GF-D8 (cell line): ENCODE results near the gene BDP1.
"Not testable (repeated sequence)": the region's sequence is repeated elsewhere in the genome, so short reads cannot be mapped to it uniquely, and the experiment has no call there.

Source experiments
- DNase-seq: peaks from one replicate; lab custom pipeline; 2025; lab: John Stamatoyannopoulos, UW

The BDP1 gene, protein sequence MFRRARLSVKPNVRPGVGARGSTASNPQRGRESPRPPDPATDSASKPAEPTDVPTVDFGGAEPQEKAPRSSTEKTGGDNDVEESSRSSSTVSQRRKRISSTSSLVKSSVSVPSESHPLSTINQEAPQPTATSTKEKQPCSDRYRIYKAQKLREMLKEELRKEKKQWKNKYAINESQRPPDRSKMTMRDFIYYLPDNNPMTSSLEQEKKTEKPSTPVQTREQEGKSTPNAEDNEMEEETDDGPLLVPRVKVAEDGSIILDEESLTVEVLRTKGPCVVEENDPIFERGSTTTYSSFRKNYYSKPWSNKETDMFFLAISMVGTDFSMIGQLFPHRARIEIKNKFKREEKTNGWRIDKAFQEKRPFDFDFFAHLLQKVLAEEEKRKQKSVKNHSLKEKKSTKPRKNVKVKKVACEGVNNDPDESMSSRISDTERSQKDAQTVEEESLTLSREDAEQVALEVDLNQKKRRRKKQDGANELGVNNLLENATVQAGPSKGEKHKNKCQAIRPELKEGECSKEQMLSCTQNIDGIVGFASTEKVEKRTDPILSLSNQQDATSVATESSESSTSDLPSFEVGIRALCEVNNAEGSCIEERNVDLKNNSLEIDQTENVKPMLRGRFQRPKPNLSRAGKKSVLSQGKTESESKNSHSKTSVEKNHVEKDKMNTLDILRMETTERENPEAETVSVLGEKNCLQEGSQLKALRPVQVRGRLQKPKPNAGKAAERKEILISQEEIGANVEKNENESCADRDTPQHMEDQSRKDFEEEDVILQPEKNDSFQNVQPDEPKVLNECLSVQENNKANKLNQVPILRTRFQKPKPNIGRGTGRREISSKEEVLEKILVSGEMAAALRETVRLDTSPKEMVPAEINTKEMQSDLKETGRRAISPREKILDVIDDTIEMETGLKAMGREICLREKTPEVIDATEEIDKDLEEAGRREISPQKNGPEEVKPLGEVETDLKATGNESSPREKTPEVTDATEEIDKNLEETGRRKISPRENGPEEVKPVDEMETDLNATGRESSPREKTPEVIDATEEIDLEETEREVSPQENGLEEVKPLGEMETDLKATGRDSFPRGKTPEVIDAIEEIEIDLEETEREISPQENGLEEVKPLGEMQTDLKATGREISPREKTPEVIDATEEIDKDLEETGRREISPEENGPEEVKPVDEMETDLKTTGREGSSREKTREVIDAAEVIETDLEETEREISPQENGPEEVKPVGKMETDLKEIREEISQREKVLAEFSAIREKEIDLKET (N-terminal part only)

DNA sequence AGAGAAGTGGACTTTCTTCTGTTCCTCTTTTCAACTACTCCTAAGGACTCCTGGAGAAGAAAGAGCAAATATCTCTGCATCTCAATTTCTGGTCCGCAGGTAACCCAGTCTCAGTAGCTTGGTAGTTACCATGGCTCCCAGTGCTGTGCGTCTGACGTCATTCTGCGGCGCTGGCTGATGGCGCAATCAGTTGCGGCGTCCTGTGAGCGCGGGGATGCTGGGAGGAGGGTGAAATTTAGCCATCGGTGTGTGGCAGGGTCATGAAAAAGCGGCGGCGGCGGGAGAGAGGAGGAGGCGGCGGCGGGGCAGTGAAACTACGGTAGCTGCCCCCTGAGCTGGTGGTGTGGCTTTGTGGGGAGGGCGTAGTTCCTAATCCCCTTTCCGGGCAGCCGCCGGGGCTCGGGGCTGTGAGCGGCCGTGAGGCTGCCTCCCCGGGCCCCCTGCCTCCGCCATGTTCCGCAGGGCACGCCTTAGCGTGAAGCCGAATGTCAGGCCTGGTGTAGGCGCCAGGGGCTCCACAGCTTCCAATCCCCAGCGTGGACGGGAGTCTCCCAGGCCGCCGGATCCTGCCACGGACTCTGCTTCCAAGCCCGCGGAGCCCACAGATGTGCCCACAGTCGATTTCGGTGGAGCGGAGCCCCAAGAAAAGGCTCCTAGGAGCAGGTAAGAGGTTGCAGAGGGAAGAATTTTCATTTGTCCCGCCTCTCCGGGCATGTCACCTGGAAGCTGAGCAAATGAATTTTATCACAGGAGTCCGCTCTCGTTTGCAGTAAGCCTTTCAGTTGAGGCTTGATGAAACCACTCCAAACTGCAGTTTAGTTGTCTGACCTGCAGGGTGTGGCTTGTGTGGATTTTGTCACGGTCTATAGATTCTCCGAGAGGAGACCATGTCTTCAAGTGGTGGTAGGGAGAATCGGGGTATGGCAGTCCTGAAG lies at the start of gene BDP1:
Gene BDP1 (plus strand): TSS at position 225 of the 935 bp plus-strand sequence. CDS start 227 bp downstream, at position 452.
- DNase-seq: peak; percentile 36

DNA sequence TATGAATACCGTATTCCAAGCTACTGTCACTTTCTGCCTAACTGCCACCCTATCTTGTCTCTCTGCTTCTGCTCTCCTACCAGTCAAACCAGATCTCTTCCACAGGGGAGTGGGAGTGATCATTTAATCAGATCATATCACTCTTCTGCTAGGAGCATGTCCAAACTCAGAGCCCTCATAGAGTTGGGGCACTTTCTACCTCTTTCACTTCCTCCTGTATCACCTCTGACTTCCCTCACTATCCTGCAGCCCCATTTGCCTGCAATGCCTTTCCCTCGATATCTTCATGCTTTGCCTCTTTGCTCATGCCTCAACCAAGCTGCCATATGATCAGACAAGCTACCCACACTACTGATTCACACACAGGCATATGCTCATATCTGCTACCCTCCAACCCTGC lies 45.4 kb upstream of the BDP1 start:
- not testable (repeated sequence) for DNase-seq

DNA sequence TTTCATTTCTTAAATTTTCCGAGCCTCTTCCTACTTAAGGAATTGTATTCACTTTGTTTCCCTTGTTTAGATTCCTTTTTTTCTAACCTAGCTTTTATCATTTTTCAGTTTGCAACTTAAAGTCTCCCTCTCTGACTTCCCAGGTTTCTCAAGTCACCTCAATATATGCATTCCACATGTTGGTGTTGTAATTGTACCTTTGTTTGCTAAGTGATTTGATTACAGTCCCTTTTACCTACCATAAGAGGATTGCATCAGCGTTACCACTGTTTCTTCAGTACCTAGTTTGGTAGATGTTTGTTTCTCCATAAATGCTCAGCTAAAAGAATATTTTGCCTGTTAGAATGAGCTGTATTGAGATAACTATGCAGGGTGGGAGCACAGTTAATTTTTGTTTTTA lies 39.8 kb upstream of the BDP1 start:
- DNase-seq: not testable (repeated sequence)

DNA sequence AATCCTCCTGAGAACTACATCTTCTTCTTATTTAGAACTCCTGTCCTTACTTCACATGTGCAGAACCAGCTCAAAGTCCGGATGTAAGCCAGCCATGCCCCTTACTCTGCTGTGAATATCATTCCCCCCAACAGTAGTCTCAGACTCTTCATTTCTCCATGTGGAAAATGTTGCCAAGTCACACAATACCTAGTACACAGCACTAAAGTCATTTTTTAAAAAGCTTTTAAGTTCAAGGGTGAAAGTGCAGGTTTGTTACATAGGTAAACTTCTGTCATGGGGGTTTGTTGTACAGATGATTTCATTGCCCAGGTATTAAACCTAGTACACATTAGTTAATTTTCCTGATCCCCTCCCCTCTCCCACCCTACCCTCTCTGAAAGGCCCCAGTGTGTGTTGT lies 37.4 kb upstream of the BDP1 start:
- DNase-seq: not testable (repeated sequence)

DNA sequence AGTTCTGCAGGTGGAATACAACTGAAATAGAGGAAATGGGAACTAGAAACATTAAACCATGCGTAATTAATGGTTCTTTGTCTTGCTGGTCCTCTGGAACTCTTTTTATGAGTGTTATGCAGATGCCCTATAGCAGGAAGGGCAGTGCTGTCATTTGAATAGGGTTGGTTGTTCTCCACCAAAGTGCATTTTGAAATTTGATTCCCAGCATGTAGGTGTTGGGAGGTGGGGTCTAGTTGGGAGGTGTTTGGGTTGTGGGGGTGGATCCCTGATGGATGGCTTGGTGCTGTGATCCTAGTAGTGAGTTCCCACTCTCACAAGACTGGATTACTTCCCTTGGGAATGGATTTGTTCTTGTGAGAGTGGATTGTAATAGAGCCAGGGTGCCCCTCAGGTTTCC lies 34.2 kb upstream of the BDP1 start:
- DNase-seq: not testable (repeated sequence)

DNA sequence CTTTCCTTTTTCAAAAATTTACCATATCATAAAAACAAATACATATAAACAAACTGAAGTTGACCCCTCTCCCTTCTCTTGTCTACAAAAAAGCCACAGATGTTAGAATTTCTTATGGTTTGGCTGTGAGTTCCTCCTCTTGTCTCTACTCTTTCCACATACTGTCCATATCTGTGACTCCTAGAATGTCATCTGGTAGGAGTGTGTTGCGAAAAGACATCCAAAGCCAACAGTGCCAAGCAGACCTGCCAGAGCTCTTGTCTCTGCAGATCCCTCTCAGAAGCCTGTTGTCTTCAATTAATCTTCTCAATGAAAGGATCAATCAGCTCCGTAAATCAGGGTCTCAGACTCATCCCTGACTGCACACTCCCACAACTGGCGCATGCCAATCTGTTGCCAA lies 31.6 kb upstream of the BDP1 start:
- not testable (repeated sequence) for DNase-seq

DNA sequence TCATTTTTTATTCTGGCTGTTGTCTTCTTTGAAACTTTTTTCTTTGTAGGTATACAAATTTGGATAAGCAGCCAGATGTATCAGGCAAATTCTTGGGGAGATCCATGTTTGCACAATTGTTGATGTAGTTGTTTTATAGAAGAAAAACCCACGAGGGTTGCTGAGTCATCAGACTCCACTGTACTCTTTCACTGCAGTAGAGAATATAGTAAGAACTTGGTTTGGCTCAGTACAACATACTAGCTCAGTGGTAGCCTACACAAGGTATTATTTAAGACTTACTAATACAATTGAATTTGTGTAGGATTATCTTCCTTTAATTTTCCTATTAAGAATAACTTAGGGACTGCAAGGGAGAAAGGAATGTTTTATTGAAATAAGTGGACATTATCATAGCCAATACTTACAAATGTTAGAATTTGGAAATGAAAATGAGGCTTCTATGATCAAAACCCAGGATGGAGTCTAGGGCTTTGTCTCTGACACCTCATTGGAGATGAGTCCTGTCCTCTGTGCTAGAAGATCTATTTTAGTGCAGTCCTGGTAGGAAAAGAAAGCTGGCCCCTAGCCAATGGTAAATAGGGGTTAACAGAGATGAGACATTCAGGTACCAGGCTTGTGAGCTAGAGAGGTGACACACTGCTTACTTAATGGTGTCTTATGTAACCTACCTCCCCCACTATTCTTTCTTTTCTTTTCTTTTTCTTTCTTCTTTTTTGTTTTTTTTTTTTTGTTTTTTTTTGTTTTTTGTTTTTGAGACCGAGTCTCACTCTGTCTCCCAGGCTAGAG lies 28.6 kb upstream of the BDP1 start:
- DNase-seq: not testable (repeated sequence)

DNA sequence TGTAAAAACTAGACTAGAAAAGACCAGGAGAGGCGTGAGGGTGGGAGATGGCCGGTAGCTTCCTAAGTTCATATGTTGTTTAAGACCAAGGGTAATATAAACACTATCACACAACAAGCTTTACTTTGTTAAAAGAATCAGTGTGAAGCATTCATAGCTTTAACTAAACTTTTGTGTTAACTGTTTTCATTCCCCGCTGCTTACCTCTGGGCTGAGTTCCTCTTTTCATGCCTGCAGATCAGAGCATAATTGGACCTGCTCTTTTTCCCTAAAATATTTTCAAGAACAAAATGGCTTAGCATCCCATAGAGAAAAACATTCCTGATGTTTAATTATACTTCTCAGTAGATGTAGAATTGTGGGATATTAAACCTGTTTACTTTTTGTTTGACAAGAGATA lies 23.0 kb upstream of the BDP1 start:
- DNase-seq: not testable (repeated sequence)

DNA sequence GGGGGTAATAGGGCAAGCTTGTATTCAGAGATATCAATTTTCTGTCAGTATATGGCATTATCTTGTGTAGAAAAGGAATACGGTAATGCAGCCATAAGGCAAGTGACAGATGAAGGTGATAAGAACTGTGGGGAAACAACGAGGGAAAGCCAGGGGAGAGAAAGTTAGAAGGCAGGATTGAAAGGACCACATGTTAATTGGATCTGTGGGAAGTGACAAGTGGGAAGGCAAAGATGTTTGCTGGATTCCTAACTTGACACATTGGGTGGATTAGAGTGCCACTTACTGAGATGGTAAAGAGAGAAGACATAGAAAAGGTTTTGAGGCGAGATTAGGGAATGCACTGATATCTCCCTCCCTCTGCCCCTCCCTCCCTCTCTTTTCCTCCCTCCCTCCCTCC lies 20.6 kb upstream of the BDP1 start:
- not testable (repeated sequence) for DNase-seq

DNA sequence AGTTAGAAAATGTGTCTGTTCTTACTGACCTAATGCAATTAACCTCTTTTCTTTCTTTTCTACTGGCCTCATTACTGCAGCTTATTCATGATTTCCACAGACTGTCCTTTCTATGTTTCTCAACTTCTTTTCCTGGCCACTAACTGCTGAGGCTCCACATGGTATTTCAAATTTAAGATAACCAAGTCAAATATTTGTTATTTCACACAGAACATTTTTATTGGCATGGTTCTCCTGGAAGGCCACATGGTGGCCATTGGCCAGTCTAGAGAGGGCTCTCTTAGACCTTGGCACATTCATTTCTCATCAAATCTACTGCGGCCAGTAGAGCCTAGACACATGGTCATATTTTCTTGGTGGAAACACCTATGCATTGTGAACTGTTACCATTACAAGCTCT lies 13.9 kb upstream of the BDP1 start:
- not testable (repeated sequence) for DNase-seq

DNA sequence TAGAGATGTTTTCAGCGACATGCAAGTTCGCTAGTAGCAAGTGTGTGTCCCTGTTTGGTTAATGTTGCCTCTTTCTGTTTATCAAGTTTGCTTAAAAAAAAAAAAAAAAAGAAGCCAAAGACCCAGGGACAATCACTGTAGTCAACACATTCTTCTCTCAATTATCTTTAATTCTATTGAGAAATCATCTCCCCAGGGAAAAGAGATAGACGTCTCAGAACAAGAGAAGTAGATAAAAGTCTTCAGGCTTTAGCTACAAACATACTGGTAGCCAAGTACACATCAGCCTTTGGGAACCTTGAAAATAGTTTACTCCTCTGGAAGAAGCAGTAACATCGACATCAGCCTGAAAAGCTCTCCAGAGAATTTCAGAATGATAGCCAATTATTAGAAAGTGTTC lies 11.6 kb upstream of the BDP1 start:
- not testable (repeated sequence) for DNase-seq

DNA sequence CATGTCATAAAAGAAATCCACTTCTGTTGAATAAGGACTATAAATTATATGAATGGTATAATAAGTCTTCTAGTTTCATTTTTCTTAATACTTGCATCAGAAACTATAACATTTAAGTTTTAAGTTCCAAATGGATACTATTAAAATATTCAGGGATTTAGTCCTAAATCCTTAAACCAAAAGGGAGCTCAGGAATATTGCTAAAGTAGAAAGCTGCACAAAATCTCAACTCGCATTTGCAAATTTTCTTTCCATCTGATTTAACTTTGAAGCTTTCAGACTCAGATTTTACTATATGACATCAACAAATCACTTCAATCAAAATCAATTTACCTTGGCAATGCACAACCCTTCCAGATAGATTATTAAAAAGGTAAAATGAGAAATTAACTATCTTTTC lies 10.4 kb upstream of the BDP1 start:
- DNase-seq: not testable (repeated sequence)

DNA sequence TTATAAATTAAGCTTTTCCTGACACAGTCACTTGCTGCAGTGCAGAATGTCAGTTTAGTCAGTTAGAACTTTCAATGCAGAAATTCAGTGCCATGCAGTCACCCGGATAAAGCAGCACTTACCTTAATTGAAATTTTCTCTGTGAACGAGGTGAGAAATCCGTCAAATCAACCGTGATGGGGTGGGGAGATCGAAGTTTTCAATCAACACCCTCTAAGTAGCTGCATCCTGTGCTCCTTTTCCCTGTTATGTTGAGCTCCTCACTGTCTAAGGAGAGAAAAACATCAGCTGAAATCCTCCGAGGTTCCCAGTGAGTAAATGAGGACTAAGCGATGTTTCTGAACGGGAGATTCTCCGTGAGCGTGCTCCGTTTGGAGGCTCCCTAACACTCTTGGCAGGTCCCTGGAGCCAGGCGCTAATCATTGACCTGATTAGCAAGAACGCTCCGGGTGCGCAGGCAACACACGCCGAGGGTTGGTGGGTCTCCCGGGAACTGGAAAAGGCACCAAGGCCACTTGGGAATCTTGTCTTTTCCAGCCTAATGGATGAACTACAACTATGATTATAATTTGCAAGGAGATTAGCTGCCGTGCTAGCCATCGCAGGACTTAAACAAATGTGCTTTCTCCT lies 9.8 kb upstream of the BDP1 start:
- not testable (repeated sequence) for DNase-seq

DNA sequence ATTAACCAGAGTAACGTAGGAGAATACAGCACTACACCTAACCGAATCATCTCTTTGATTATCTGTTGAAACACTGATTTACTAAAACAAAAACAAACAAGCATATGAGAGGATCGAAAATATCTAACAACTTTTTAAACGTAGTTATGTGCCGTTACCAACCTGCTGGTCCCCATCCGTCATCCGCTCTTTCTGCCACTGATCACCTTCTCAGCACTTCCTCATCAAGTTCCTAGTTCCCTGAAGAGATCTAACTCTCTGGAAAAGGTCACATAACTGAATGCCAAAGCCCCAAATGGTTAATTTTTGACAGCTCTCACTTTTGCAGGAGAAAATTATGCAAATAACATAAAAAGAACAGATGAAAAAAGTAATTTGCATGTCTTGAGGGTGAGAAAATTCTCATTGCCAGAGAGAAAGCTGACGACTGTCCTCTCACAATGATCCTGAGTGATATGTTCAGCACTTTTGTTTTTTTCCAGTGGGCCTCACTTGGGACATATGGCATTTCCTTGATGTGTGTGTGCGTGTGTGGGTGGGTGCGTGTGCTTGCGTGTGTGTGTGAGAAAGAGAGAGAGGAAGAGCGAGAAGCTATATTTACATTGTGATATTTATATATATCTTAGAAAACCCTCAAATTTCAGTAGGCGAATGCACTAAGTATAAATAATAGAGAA lies 8.8 kb upstream of the BDP1 start:
- not testable (repeated sequence) for DNase-seq

DNA sequence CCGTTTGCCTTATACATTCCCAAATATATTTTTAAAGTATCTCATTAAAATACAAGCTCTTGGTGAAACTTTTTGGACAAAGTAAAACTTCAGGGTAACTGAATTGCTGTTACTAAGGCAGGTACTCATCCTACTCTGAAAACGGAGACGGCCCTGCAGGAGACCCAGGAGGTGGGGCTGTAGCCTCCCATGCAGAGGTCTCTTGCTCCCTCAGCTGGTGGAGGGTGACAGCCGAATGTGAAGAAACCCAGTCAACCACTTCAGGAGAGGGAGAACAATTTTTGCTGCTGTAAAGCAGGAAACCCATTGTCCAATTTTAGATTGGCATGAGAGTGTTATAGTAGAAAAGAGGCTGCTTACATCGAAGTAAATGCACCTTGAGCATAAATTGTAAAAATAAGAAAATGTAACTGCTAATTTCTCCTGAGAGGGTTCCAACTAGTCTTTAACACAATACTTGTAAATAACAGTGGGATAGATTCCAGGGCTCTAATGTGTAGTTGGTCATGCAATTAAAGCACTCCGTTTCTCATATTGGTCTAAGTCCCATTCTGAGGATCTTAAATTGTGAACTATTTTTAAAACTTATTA lies 8.1 kb upstream of the BDP1 start:
- DNase-seq: not testable (repeated sequence)

DNA sequence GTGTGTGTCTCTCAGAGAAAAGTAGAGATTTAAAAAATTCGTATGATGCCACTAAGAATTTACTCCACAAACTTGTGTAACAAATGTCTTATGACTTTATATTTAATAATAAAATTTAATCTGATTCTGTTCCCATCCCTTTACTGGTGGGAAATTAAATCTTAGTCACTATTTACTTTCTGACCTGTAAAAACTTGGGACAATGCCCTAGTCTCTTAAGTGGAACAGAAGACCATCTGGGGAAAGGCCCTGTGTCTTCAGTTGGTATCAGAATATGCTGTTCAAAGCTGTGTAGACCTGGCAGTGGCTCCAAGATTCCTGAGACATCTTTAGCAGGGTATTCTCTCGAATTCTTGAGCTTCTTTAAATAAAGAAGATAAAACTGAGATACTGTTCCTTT lies 2.6 kb upstream of the BDP1 start:
- DNase-seq: no peak

DNA sequence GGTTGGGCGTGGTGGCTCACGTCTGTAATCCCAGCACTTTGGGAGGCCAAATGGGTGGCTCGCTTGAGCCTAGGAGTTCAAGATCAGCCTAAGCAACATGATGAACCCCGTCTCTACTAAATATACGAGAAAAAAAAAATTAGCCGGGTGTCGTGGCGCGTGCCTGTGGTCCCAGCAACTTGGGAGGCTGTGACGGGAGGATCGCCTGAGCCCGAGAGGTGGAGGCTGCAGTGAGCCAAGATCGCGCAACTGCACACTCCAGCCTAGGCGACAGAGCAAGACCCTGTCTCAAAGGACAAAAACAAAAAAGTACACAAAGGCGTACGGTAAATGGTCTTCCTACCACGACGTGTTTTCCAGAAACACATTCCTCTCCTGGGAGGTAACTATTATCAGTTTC lies 538 bp upstream of the BDP1 start:
- no peak for DNase-seq

DNA sequence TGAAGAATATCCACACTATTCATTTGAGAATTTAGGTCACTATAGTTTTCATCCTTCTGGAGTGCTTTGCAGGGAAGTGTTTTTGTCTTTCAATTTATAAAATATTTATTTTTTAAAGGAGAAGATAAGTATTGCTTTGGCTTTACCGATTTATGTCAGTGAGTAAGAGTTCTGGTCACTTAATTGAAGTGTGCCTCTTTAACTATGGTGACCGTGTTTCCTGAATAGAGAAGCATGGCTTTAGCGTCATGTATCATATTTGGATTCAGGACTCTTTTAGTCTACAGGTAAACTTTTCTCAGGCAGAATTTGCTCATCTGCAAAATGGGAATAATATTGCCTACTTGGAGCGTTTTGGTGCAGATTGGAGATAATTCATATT lies 902 bp downstream of the BDP1 start:
- DNase-seq: no peak

DNA sequence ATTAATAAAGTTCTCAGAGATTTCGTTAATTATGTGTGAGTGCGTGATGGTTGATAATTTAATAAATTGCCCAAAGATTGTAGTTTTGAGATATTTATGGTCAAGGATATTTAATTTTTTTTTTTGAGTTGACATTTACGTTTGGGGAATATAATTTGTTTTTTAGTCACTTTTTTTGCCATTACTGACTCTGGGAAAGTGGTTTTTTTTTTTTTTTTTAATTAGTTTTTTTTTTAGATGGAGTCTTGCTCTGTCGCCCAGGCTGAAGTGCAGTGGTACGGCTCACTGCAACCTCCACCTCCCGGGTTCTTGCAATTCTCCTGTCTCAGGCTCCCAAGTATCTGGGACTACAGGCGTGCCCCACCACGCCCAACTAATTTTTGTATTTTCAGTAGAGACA lies 1.7 kb downstream of the BDP1 start:
- DNase-seq: no peak
